ENCODE results near the gene PRR20A.

DNA sequence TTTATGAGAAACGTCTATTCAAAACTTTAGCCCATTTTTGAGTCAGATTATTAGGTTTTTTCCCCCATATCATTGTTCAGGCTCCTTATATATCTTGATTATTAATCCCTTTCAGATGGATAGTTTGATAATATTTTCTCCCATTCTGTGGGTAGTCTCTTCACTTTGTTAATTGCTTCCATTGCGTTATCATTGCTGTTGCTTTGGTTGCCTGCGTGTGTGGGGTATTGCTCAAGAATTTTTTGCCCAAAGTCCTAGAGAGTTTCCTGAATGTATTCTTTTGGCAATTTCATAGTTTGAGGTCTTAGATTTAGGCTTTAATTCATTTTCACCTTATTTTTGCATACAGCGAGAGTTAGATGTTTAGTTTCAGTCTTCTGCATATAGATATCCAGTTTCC, 25.8 kb upstream of the PRR20A start:
- TF ChIP-seq EZH2 (IDR thresholded peaks at IDR 0.05; ENCODE audit: low read length, unreplicated experiment) (no peak), EZH2phosphoT487 (IDR thresholded peaks at IDR 0.05; ENCODE audit: borderline replicate concordance, low read length) (no peak)
- TF ChIP-seq, protein P1, sequence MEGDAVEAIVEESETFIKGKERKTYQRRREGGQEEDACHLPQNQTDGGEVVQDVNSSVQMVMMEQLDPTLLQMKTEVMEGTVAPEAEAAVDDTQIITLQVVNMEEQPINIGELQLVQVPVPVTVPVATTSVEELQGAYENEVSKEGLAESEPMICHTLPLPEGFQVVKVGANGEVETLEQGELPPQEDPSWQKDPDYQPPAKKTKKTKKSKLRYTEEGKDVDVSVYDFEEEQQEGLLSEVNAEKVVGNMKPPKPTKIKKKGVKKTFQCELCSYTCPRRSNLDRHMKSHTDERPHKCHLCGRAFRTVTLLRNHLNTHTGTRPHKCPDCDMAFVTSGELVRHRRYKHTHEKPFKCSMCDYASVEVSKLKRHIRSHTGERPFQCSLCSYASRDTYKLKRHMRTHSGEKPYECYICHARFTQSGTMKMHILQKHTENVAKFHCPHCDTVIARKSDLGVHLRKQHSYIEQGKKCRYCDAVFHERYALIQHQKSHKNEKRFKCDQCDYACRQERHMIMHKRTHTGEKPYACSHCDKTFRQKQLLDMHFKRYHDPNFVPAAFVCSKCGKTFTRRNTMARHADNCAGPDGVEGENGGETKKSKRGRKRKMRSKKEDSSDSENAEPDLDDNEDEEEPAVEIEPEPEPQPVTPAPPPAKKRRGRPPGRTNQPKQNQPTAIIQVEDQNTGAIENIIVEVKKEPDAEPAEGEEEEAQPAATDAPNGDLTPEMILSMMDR (conservative IDR thresholded peaks at IDR 0.05; ENCODE audit: low read depth, low read length), result no peak

All from PC-3 (cell line).